SK-N-SH (cell line): ENCODE results near the gene PIK3R5. TPM values are rescaled to one million over a fixed set of nuclear protein-coding genes. Genes with fewer than 3 reads are reported as not detected.

Source experiments
- CTCF ChIA-PET: fragments of 300-600, 350-600 bp; formaldehyde crosslinking; extraction: SDS; loops from one replicate; lab custom pipeline; 2021; lab: Yijun Ruan, JAX
- POLR2A ChIA-PET: fragments of 350-600 bp; sonication (Branson Sonifier 250); formaldehyde crosslinking; extraction: SDS; loops from one replicate; lab custom pipeline; 2020; ENCODE audit warnings: antibody characterized with exemption, inconsistent platforms; lab: Yijun Ruan, JAX
- DNase-seq: peaks from one replicate; pipeline ENCODE4 v3.0.0; 2012
- H2AFZ ChIP-seq: fragments of 200-600 bp; sonication (generic); 2 replicates; pipeline ENCODE4 v1.8.1; 2016; ENCODE audit warnings: antibody characterized with exemption, mild to moderate bottlenecking, low read depth
- H3F3A ChIP-seq: fragments of 200-600 bp; sonication (generic); replicated peaks from 2 replicates; pipeline ENCODE3; 2016; ENCODE audit warnings: antibody characterized with exemption, mild to moderate bottlenecking; ENCODE audit not compliant: insufficient read depth
- H3K27ac ChIP-seq, 2 experiments: fragments of 200-500 bp in 1 of 2; fragments of 200-600 bp in 1 of 2; sonication (Bioruptor generic) in 1 of 2; sonication (generic), shearing (Covaris generic) in 1 of 2; 2 replicates each; pipeline versions ENCODE4 v1.5.1 to v1.6.1; 2014 to 2016; ENCODE audit warnings: low read depth in 2 of 2, inconsistent platforms in 1 of 2, low read length in 1 of 2, mild to moderate bottlenecking in 1 of 2, mixed read lengths in 1 of 2
- H3K27me3 ChIP-seq: fragments of 200-600 bp; sonication (generic), shearing (Covaris generic); 2 replicates; pipeline ENCODE4 v1.6.1; 2016; ENCODE audit warnings: mixed run types; ENCODE audit not compliant: insufficient read depth
- H3K36me3 ChIP-seq, 2 experiments: fragments of 200-500 bp in 1 of 2; fragments of 200-600 bp in 1 of 2; sonication (Bioruptor generic) in 1 of 2; sonication (generic) in 1 of 2; replicated peaks in 1 of 2; 2 replicates each; pipeline versions ENCODE3 to v1.5.1; 2014 to 2016; ENCODE audit warnings: low read length in 1 of 2, mild to moderate bottlenecking in 1 of 2; ENCODE audit not compliant: insufficient read depth in 2 of 2, control insufficient read depth in 1 of 2
- H3K4me1 ChIP-seq, 2 experiments: fragments of 200-500 bp in 1 of 2; fragments of 200-600 bp in 1 of 2; sonication (Bioruptor generic) in 1 of 2; sonication (generic), shearing (Covaris generic) in 1 of 2; 2 replicates each; pipeline versions ENCODE4 v1.5.1 to v1.6.1; 2014 to 2016; ENCODE audit warnings: low read depth in 1 of 2, low read length in 1 of 2, mixed run types in 1 of 2; ENCODE audit not compliant: insufficient read depth in 2 of 2, control insufficient read depth in 1 of 2
- H3K4me2 ChIP-seq: fragments of 200-600 bp; sonication (generic), shearing (Covaris generic); 2 replicates; pipeline ENCODE4 v1.6.1; 2017; ENCODE audit warnings: mixed run types
- H3K4me3 ChIP-seq, 2 experiments: fragments of 200-500 bp in 1 of 2; fragments of 200-600 bp in 1 of 2; sonication (Bioruptor generic) in 1 of 2; sonication (generic), shearing (Covaris generic) in 1 of 2; 2 replicates each; pipeline versions ENCODE4 v1.5.1 to v1.8.1; 2014 to 2016; ENCODE audit warnings: low read depth in 2 of 2, inconsistent platforms in 1 of 2, low read length in 1 of 2, mild to moderate bottlenecking in 1 of 2, mixed read lengths in 1 of 2, moderate library complexity in 1 of 2
- H3K79me2 ChIP-seq: fragments of 200-600 bp; sonication (generic); 2 replicates; pipeline ENCODE4 v1.8.1; 2017; ENCODE audit warnings: mild to moderate bottlenecking; ENCODE audit not compliant: insufficient read depth
- H3K9ac ChIP-seq: fragments of 200-600 bp; sonication (generic); 2 replicates; pipeline ENCODE4 v1.6.1; 2017; ENCODE audit warnings: mixed run types
- H3K9me2 ChIP-seq: fragments of 200-600 bp; sonication (generic); 2 replicates; pipeline ENCODE4 v1.6.1; 2017; ENCODE audit warnings: mixed run types
- H3K9me3 ChIP-seq: fragments of 200-600 bp; sonication (generic); 2 replicates; pipeline ENCODE4 v1.6.1; 2017; ENCODE audit warnings: mixed run types, mild to moderate bottlenecking, moderate library complexity
- H4K20me1 ChIP-seq: fragments of 200-600 bp; sonication (generic); 2 replicates; pipeline ENCODE4 v1.6.1; 2017; ENCODE audit warnings: mild to moderate bottlenecking, mixed run types; ENCODE audit not compliant: insufficient read depth
- CHD2 ChIP-seq: fragments of 150-350 bp; IDR thresholded peaks from 2 replicates; pipeline ENCODE4 v1.6.1; 2018; ENCODE audit warnings: low read length; ENCODE audit not compliant: partially characterized antibody
- CTCF ChIP-seq: fragments of 200-600 bp; sonication (generic); IDR thresholded peaks from 2 replicates; pipeline ENCODE4 v1.6.1; 2017; ENCODE audit warnings: antibody characterized with exemption, mild to moderate bottlenecking, moderate library complexity
- EP300 ChIP-seq, 2 experiments: IDR thresholded peaks; 2 replicates each; pipeline versions ENCODE4 v1.4.0 to v1.6.1; 2012; ENCODE audit warnings: borderline replicate concordance in 1 of 2, low read depth in 1 of 2, low read length in 1 of 2
- EZH2phosphoT487 ChIP-seq: fragments of 200-600 bp; sonication (generic); IDR thresholded peaks from 2 replicates; pipeline ENCODE4 v1.6.1; 2017; ENCODE audit warnings: low read depth, mixed run types, mild to moderate bottlenecking, antibody characterized with exemption, moderate library complexity, borderline replicate concordance
- FOSL2 ChIP-seq: IDR thresholded peaks from 2 replicates; pipeline ENCODE4 v1.4.0; 2012; ENCODE audit warnings: low read depth, mild to moderate bottlenecking, moderate library complexity, borderline replicate concordance
- MEF2A ChIP-seq: IDR thresholded peaks from 2 replicates; pipeline ENCODE4 v1.4.0; 2012; ENCODE audit warnings: low read depth, borderline replicate concordance
- MXI1 ChIP-seq: IDR thresholded peaks from 2 replicates; pipeline ENCODE4 v1.6.1; 2012; ENCODE audit warnings: mild to moderate bottlenecking, low read depth, low read length, improper control_type of control experiment
- NRF1 ChIP-seq: IDR thresholded peaks from 2 replicates; pipeline ENCODE4 v1.6.1; 2012; ENCODE audit warnings: low read depth, mild to moderate bottlenecking, low read length
- PBX3 ChIP-seq: IDR thresholded peaks from 2 replicates; pipeline ENCODE4; 2012
- RXRA ChIP-seq: IDR thresholded peaks from 2 replicates; pipeline ENCODE4 v1.4.0; 2012; ENCODE audit warnings: low read depth, mild to moderate bottlenecking, borderline replicate concordance
- SIN3A ChIP-seq: IDR thresholded peaks from 2 replicates; pipeline ENCODE4 v1.6.1; 2012; ENCODE audit warnings: low read depth, mild to moderate bottlenecking, low read length, moderate library complexity, borderline replicate concordance
- SMC3 ChIP-seq: IDR thresholded peaks from 2 replicates; pipeline ENCODE4 v1.6.1; 2012; ENCODE audit warnings: low read depth, low read length, improper control_type of control experiment
- TEAD4 ChIP-seq: IDR thresholded peaks from 2 replicates; pipeline ENCODE4 v1.4.0; 2012; ENCODE audit warnings: mild to moderate bottlenecking, borderline replicate concordance; ENCODE audit not compliant: insufficient read depth
- USF1 ChIP-seq: IDR thresholded peaks from 2 replicates; pipeline ENCODE4 v1.4.0; 2012; ENCODE audit warnings: low read depth, borderline replicate concordance
- USF2 ChIP-seq: fragments of 150-350 bp; IDR thresholded peaks from 2 replicates; pipeline ENCODE4 v1.6.1; 2017; ENCODE audit warnings: antibody characterized with exemption, low read length, low read depth, borderline replicate concordance
- YY1 ChIP-seq: IDR thresholded peaks from 2 replicates; pipeline ENCODE4 v1.4.0; 2012; ENCODE audit warnings: low read depth, mild to moderate bottlenecking
- ZBTB33 ChIP-seq: IDR thresholded peaks from 2 replicates; pipeline ENCODE4 v1.4.0; 2012; ENCODE audit warnings: low read depth, borderline replicate concordance
- WGBS: methylation state at CpG from one replicate; pipeline ENCODE4 v1.1.6; 2017; ENCODE audit warnings: low lambda C conversion rate; 5-methylcytosine and 5-hydroxymethylcytosine counted together
- polyA plus RNA-seq, 3 experiments: library from polyadenylated mRNA; depleted of rRNA; stranded (reverse); fragments of >200 nt; gene quantifications; 2 replicates each; pipeline ENCODE4 v1.2.3, GENCODE V29; 2012

The PIK3R5 gene
- polyA plus RNA-seq, 1 of the 3 experiments (the other 2 are of a cell fraction) = not detected

- ChIA-PET CTCF (no interaction called here), POLR2A (no interaction called here)
- H3K27me3 ChIP-seq = no peaks in the 10 kb centered on the region
- H3K4me3 ChIP-seq = no peak overlapping the region
- peaks cover 13% of the 10 kb centered on the region for H3F3A ChIP-seq
- TF ChIP-seq SIN3A (no peak), FOSL2 (no peak), NRF1 (no peak), MEF2A (no peak)
- DNase-seq = no peak
- no peaks in the 10 kb centered on the region for H3K9me2 ChIP-seq
- H3K9me3 ChIP-seq = peaks cover 14% of the 10 kb centered on the region
- no peak overlapping the region for H3K27ac ChIP-seq
- no peaks in the 10 kb centered on the region for H4K20me1 ChIP-seq
- no peaks in the 10 kb centered on the region for H3K79me2 ChIP-seq
- H3K9ac ChIP-seq = no peak overlapping the region
- H3K36me3 ChIP-seq = no peaks in the 10 kb centered on the region
- H3K4me1 ChIP-seq = no peaks in the 10 kb centered on the region
- no peak overlapping the region for H2AFZ ChIP-seq
- WGBS = 13% methylated on average over 6 of the region's 6 CpGs
- H3K4me2 ChIP-seq = no peak overlapping the region
Observed at GRCh38 chr17:8924595-8924994, 40.9 kb downstream of the PIK3R5 start.

- CTCF ChIA-PET = interaction anchor here (0.8 to 1.7 kb wide), 2 partner anchors 23 to 29 kb away, joined by 3 read pairs; no protein-coding TSS in a partner anchor
Observed at GRCh38 chr17:8923762-8924161, 41.7 kb downstream of the PIK3R5 start.

More at GRCh38 chr17:8923762-8924161, 41.7 kb downstream of the PIK3R5 start:
- H3K36me3 ChIP-seq = no peaks in the 10 kb centered on the region
- H3K27me3 ChIP-seq = no peaks in the 10 kb centered on the region
- H2AFZ ChIP-seq = no peak overlapping the region
- no peak for TF ChIP-seq RXRA
- no peak for TF ChIP-seq ZBTB33
- no peak for TF ChIP-seq EP300 (IDR thresholded peaks at IDR 0.05; ENCODE audit: borderline replicate concordance in 1 of 2, low read depth in 1 of 2, low read length in 1 of 2)
- no peak for TF ChIP-seq USF2
- TF ChIP-seq CHD2 = no peak
- TF ChIP-seq SMC3 = no peak
- no peak for TF ChIP-seq MXI1
- TF ChIP-seq EZH2phosphoT487 = no peak
- no peak for TF ChIP-seq TEAD4
- TF ChIP-seq YY1 = no peak
- TF ChIP-seq CTCF = no peak
- no peak for TF ChIP-seq SIN3A
- no peak for TF ChIP-seq USF1
- TF ChIP-seq PBX3 = no peak
- TF ChIP-seq, all 33 proteins: peak for 0
- peaks cover 13% of the 10 kb centered on the region for H3F3A ChIP-seq
- no peak overlapping the region for H3K27ac ChIP-seq
- WGBS = 59% methylated on average over 1 of the region's 1 CpG
- no peak overlapping the region for H3K4me2 ChIP-seq
- no peaks in the 10 kb centered on the region for H3K9me2 ChIP-seq
- H3K9me3 ChIP-seq = peaks cover 11% of the 10 kb centered on the region
- no peak overlapping the region for H3K4me3 ChIP-seq
- POLR2A ChIA-PET = no interaction called here
- H3K79me2 ChIP-seq = no peaks in the 10 kb centered on the region
- no peaks in the 10 kb centered on the region for H3K4me1 ChIP-seq
- H3K9ac ChIP-seq = no peak overlapping the region
- no peaks in the 10 kb centered on the region for H4K20me1 ChIP-seq
- DNase-seq = no peak
